Measurements from ENCODE around the gene INHBB.
A peak's percentile ranks its signal among the peaks of the same experiment; 100 is the strongest.

INHBB gene

GRCh38 chr2:120338015-120338414 is 7.9 kb upstream of the INHBB start:
- no peaks in the 10 kb centered on the region for H3K9me3 ChIP-seq (ENCODE audit: control insufficient read depth, insufficient read depth, low read length)
- no peaks in the 10 kb centered on the region for H3K4me1 ChIP-seq (ENCODE audit: control insufficient read depth, insufficient read depth, low read length)
- no peak overlapping the region for H3K27ac ChIP-seq (ENCODE audit: low read length)
- no peak for DNase-seq (ENCODE audit: low read depth, low spot score)
- H3K27me3 ChIP-seq (ENCODE audit: control insufficient read depth, insufficient read depth, low read length), result peaks cover 10% of the 10 kb centered on the region; the same call in 1 of the 2 replicates
- no peaks in the 10 kb centered on the region for H3K36me3 ChIP-seq (ENCODE audit: control insufficient read depth, insufficient read depth, low read length)
- no peak overlapping the region for H3K4me3 ChIP-seq (ENCODE audit: low read length)
- WGBS (ENCODE audit: insufficient coverage, insufficient read length), result no CpG with 5 or more reads among the region's 1 CpG

- no CpG with 5 or more reads among the region's 7 CpGs for WGBS (ENCODE audit: insufficient coverage, insufficient read length)
- H3K27me3 ChIP-seq (ENCODE audit: control insufficient read depth, insufficient read depth, low read length), result peaks cover 38% of the 10 kb centered on the region
Measured at GRCh38 chr2:120341977-120342376, 4.0 kb upstream of the INHBB start.

GRCh38 chr2:120342446-120342845 is 3.5 kb upstream of the INHBB start:
- DNase-seq (ENCODE audit: low read depth, low spot score), result no peak
- Histone ChIP-seq H3K4me3 (ENCODE audit: low read length) (no peak overlapping the region), H3K27ac (ENCODE audit: low read length) (no peak overlapping the region), H3K4me1 (ENCODE audit: control insufficient read depth, insufficient read depth, low read length) (peaks cover 5% of the 10 kb centered on the region), H3K27me3 (ENCODE audit: control insufficient read depth, insufficient read depth, low read length) (peaks cover 42% of the 10 kb centered on the region), H3K36me3 (ENCODE audit: control insufficient read depth, insufficient read depth, low read length) (no peaks in the 10 kb centered on the region), H3K9me3 (ENCODE audit: control insufficient read depth, insufficient read depth, low read length) (no peaks in the 10 kb centered on the region)
- no CpG with 5 or more reads among the region's 7 CpGs for WGBS (ENCODE audit: insufficient coverage, insufficient read length)

More at GRCh38 chr2:120341977-120342376, 4.0 kb upstream of the INHBB start:
- Histone ChIP-seq H3K4me1 (ENCODE audit: control insufficient read depth, insufficient read depth, low read length) (peaks cover 4% of the 10 kb centered on the region), H3K9me3 (ENCODE audit: control insufficient read depth, insufficient read depth, low read length) (no peaks in the 10 kb centered on the region), H3K27ac (ENCODE audit: low read length) (no peak overlapping the region), H3K4me3 (ENCODE audit: low read length) (no peak overlapping the region), H3K36me3 (ENCODE audit: control insufficient read depth, insufficient read depth, low read length) (no peaks in the 10 kb centered on the region)
- DNase-seq (ENCODE audit: low read depth, low spot score), result no peak

- H3K4me3 ChIP-seq (ENCODE audit: low read length), result no peak overlapping the region
- peaks cover 47% of the 10 kb centered on the region for H3K27me3 ChIP-seq (ENCODE audit: control insufficient read depth, insufficient read depth, low read length)
Measured at GRCh38 chr2:120343100-120343432, 2.9 kb upstream of the INHBB start.

GRCh38 chr2:120343433-120344105 is 2.4 kb upstream of the INHBB start:
- no peak overlapping the region for H3K27ac ChIP-seq (ENCODE audit: low read length)
- peaks cover 7% of the 10 kb centered on the region for H3K4me1 ChIP-seq (ENCODE audit: control insufficient read depth, insufficient read depth, low read length)
- H3K27me3 ChIP-seq (ENCODE audit: control insufficient read depth, insufficient read depth, low read length), result peaks cover 51% of the 10 kb centered on the region
- H3K9me3 ChIP-seq (ENCODE audit: control insufficient read depth, insufficient read depth, low read length), result no peaks in the 10 kb centered on the region
- peak overlapping the region; percentile 5; the same call in 1 of the 2 replicates for H3K4me3 ChIP-seq (ENCODE audit: low read length)
- DNase-seq (ENCODE audit: low read depth, low spot score), result peak; percentile 55
- WGBS (ENCODE audit: insufficient coverage, insufficient read length), result no CpG with 5 or more reads among the region's 43 CpGs
- no peaks in the 10 kb centered on the region for H3K36me3 ChIP-seq (ENCODE audit: control insufficient read depth, insufficient read depth, low read length)

More at GRCh38 chr2:120343100-120343432, 2.9 kb upstream of the INHBB start:
- Histone ChIP-seq H3K36me3 (ENCODE audit: control insufficient read depth, insufficient read depth, low read length) (no peaks in the 10 kb centered on the region), H3K4me1 (ENCODE audit: control insufficient read depth, insufficient read depth, low read length) (peaks cover 5% of the 10 kb centered on the region), H3K9me3 (ENCODE audit: control insufficient read depth, insufficient read depth, low read length) (no peaks in the 10 kb centered on the region), H3K27ac (ENCODE audit: low read length) (no peak overlapping the region)
- no CpG with 5 or more reads among the region's 5 CpGs for WGBS (ENCODE audit: insufficient coverage, insufficient read length)
- DNase-seq (ENCODE audit: low read depth, low spot score), result no peak

- no peak for DNase-seq (ENCODE audit: low read depth, low spot score)
- peak overlapping the region; percentile 31; the same call in 1 of the 2 replicates for H3K4me3 ChIP-seq (ENCODE audit: low read length)
- no peaks in the 10 kb centered on the region for H3K36me3 ChIP-seq (ENCODE audit: control insufficient read depth, insufficient read depth, low read length)
- H3K27me3 ChIP-seq (ENCODE audit: control insufficient read depth, insufficient read depth, low read length), result peaks cover 55% of the 10 kb centered on the region
- no peaks in the 10 kb centered on the region for H3K9me3 ChIP-seq (ENCODE audit: control insufficient read depth, insufficient read depth, low read length)
- H3K4me1 ChIP-seq (ENCODE audit: control insufficient read depth, insufficient read depth, low read length), result peaks cover 10% of the 10 kb centered on the region
- no CpG with 5 or more reads among the region's 75 CpGs for WGBS (ENCODE audit: insufficient coverage, insufficient read length)
- H3K27ac ChIP-seq (ENCODE audit: low read length), result no peak overlapping the region
Measured at GRCh38 chr2:120344214-120344975, 1.5 kb upstream of the INHBB start.

- Histone ChIP-seq H3K36me3 (ENCODE audit: control insufficient read depth, insufficient read depth, low read length) (no peaks in the 10 kb centered on the region), H3K4me1 (ENCODE audit: control insufficient read depth, insufficient read depth, low read length) (peaks cover 11% of the 10 kb centered on the region), H3K27ac (ENCODE audit: low read length) (no peak overlapping the region), H3K9me3 (ENCODE audit: control insufficient read depth, insufficient read depth, low read length) (no peaks in the 10 kb centered on the region), H3K27me3 (ENCODE audit: control insufficient read depth, insufficient read depth, low read length) (peaks cover 59% of the 10 kb centered on the region), H3K4me3 (ENCODE audit: low read length) (peak overlapping the region; percentile 31; the same call in 1 of the 2 replicates)
- DNase-seq (ENCODE audit: low read depth, low spot score), result no peak
- WGBS (ENCODE audit: insufficient coverage, insufficient read length), result no CpG with 5 or more reads among the region's 90 CpGs
Measured at GRCh38 chr2:120344976-120345581, 857 bp upstream of the INHBB start.

- no CpG with 5 or more reads among the region's 62 CpGs for WGBS (ENCODE audit: insufficient coverage, insufficient read length)
- DNase-seq (ENCODE audit: low read depth, low spot score), result no peak
- no peaks in the 10 kb centered on the region for H3K9me3 ChIP-seq (ENCODE audit: control insufficient read depth, insufficient read depth, low read length)
- H3K4me1 ChIP-seq (ENCODE audit: control insufficient read depth, insufficient read depth, low read length), result peaks cover 11% of the 10 kb centered on the region
- no peak overlapping the region for H3K27ac ChIP-seq (ENCODE audit: low read length)
- H3K4me3 ChIP-seq (ENCODE audit: low read length), result peak overlapping the region; percentile 31; the same call in 1 of the 2 replicates
- peaks cover 61% of the 10 kb centered on the region for H3K27me3 ChIP-seq (ENCODE audit: control insufficient read depth, insufficient read depth, low read length)
- H3K36me3 ChIP-seq (ENCODE audit: control insufficient read depth, insufficient read depth, low read length), result no peaks in the 10 kb centered on the region
Measured at GRCh38 chr2:120345608-120346007, 328 bp upstream of the INHBB start.

GRCh38 chr2:120346667-120347358 is 877 bp downstream of the INHBB start:
- Histone ChIP-seq H3K36me3 (ENCODE audit: control insufficient read depth, insufficient read depth, low read length) (no peaks in the 10 kb centered on the region), H3K4me1 (ENCODE audit: control insufficient read depth, insufficient read depth, low read length) (peaks cover 11% of the 10 kb centered on the region), H3K27ac (ENCODE audit: low read length) (no peak overlapping the region), H3K9me3 (ENCODE audit: control insufficient read depth, insufficient read depth, low read length) (no peaks in the 10 kb centered on the region), H3K27me3 (ENCODE audit: control insufficient read depth, insufficient read depth, low read length) (peaks cover 58% of the 10 kb centered on the region), H3K4me3 (ENCODE audit: low read length) (peak overlapping the region; percentile 1; the same call in 1 of the 2 replicates)
- DNase-seq (ENCODE audit: low read depth, low spot score), result no peak
- no CpG with 5 or more reads among the region's 54 CpGs for WGBS (ENCODE audit: insufficient coverage, insufficient read length)

Data from iPS DF 6.9 (cell line).